HG03432 (cell line): ENCODE results near the gene KNL1.
A peak's percentile ranks its signal among the peaks of the same experiment; 100 is the strongest.
"Not testable (repeated sequence)": the region's sequence is repeated elsewhere in the genome, so short reads cannot be mapped to it uniquely, and the experiment has no call there.

Experiments
- ATAC-seq: cut with Tn5 transposase; IDR thresholded peaks from one replicate; pipeline ENCODE4 v1.9.1; 2021; ENCODE audit warnings: mild to moderate bottlenecking, moderate library complexity; ENCODE audit not compliant: unreplicated experiment

Gene KNL1

DNA sequence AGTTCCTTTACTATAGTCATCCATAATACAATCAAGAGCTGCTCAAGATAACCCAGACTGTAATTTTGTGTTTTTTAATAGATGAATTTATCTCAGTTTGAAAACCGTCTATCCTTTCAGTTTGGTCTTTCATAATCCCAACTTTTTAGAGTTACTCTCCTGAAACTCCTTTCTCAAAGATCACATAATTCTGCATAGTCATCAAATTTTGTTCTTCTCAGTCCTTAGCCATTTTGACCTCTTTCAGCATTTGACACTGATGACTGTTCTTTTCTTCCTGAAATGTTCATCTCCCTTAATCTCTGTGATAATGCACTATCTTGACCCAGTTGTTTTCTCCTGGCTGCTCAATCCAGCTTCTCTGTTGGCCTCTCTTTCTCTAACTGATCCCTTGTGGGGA lies 53.5 kb downstream of the KNL1 start:
- ATAC-seq = no peak

DNA sequence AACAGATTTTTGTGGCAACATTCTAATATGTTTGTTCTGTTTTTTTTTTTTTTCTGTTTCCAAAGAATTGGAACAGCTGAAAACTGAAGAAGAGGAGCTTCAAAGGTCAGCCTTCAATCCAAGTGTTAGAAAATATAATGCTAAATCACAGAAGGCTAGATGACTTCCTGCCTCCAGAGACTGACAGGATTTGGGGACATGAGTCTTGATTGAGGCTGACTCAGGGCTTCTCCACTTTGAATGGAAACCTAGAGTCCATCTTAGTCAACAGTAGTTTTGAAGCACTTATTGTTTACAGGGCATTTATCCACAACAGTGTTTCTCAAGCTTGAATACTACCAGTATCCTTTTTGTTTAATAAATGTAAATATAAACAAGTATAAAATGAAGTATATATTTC lies 56.4 kb downstream of the KNL1 start:
- no peak for ATAC-seq

DNA sequence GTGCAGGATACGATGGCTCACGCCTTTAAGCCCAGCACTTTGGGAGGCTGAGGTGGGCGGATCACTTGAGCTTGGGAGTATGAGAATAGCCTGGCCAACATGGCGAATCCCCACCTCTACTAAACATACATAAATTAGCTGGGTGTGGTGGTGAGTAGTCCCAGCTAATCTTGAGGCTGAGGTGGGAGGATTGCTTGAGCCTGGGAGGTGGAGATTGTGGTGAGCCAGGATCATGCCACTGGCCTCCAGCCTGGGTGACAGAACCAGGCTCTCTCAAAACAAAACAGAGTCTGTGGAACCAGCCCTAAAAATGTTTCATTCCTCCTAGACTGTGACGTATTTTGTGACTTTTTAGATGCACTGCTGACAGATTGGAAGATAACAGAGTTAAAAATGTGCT lies 66.6 kb downstream of the KNL1 start:
- no peak for ATAC-seq

DNA sequence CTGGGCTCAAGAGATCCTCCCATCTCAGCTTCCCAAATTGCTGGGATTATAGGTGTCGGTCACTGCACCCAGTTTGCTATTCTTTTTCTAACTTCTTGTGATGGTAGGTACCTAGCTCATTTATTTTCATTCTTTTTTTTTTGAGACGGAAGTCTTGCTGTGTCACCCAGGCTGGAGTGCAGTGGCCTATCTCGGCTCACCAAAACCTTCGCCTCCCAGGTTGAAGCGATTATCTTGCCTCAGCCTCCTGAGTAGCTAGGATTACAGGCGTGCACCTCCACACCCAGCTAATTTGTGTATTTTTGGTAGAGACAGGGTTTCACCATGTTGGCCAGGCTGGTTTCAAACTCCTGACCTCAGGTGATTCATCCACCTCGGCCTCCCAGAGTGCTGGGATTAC lies 70.9 kb downstream of the KNL1 start:
- no peak for ATAC-seq

DNA sequence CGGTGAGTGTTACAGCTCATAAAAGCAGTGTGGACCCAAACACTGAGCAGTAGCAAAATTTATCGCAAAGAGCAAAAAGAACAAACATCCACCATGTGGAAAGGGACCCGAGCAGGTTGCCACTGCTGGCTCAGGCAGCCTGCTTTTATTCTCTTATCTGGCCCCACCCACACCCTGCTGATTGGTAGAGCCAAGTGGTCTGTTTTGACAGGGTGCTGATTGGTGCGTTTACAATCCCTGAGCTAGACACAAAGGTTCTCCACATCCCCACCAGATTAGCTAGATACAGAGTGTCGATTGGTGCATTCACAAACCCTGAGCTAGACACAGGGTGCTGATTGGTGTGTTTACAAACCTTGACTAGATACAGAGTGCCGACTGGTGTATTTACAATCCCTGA lies 82.2 kb downstream of the KNL1 start:
- ATAC-seq = not testable (repeated sequence)

DNA sequence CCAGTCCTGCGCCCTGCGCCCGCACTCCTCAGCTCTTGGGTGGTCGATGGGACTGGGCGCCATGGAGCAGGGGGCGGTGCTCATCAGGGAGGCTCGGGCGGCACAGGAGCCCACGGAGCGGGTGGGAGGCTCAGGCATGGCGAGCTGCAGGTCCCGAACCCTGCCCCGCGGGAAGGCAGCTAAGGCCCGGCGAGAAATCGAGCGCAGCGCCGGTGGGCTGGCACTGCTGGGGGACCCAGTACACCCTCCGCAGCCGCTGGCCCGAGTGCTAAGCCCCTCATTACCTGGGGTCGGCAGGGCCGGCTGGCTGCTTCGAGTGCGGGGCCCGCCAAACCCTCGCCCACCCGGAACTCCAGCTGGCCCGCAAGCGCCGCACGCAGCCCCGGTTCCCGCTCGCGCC lies 82.9 kb downstream of the KNL1 start:
- ATAC-seq = not testable (repeated sequence)

DNA sequence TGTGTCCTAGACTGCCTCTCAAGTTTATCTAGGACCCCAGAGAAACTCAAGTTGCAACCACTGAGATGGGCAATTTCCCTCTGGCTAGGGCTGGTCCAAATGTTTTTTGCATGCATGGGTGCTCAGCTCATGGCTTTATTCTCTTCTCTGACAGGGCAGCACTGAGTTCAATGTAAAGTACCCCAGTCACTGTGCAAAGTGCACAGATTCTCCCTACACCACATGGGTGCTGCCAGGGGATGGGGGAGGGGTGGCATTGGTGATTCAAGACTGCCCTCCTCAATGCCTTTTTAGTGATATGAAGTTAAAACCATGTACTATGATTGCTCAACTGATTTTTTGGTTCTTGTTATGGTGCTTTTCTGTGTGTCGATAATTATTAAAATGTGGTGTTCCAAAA lies 86.1 kb downstream of the KNL1 start:
- no peak for ATAC-seq

DNA sequence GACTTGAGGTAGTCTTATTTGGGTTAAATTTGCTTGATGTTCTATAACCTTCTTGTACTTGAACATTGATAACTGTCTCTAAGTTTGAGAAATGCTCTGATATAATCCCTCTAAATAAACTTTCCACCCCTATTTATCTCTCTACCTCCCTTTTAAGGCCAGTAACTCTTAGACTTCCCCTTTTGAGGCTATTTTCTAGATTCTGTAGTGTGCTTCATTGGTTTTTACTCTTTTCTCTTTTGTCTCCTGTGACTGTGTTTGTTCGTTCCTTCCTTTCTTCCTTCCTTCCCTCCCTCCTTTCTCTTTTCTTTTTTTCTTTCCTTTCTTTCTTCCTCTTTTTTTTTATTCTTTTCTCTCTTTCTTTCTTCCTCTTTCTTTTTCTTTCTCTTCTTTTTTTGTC lies 86.9 kb downstream of the KNL1 start:
- ATAC-seq = not testable (repeated sequence)

DNA sequence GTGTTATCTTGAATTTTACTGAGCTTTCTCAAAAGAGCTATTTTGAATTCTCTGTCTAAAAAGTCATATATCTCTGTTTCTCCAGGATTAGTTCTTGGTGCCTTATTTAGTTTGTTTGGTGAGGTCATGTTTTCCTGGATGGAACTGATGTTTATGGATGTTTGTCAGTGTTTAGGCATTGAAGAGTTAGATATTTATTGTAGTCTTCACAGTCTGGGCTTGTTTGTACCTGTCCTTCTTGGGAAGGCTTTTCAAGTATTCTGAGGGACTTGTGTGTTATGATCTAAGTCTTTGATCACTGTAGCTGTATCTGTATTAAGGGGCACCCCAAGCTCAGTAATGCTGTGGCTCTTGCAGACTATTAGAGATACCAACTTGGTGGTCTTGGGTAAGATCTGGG lies 90.3 kb downstream of the KNL1 start:
- no peak for ATAC-seq

DNA sequence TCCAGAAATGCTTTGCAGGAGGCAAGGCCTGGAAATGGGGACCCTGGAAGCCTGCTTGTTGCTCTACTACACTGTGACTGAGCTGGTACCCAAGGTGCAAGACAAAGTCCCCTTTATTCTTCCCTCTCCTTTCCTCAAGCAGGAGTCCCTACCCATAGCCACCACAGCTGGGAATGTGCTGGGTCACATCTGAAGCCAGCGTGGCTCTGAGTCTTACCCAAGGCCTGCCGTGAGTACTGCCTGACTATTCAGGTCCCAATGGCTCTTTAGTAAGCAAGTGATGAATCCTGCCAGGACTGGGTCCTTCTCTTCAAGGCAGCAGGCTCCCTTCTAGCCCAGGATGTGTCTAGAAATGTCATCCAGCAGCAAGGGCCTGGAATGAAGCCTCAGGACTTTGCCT lies 91.3 kb downstream of the KNL1 start:
- ATAC-seq = no peak

DNA sequence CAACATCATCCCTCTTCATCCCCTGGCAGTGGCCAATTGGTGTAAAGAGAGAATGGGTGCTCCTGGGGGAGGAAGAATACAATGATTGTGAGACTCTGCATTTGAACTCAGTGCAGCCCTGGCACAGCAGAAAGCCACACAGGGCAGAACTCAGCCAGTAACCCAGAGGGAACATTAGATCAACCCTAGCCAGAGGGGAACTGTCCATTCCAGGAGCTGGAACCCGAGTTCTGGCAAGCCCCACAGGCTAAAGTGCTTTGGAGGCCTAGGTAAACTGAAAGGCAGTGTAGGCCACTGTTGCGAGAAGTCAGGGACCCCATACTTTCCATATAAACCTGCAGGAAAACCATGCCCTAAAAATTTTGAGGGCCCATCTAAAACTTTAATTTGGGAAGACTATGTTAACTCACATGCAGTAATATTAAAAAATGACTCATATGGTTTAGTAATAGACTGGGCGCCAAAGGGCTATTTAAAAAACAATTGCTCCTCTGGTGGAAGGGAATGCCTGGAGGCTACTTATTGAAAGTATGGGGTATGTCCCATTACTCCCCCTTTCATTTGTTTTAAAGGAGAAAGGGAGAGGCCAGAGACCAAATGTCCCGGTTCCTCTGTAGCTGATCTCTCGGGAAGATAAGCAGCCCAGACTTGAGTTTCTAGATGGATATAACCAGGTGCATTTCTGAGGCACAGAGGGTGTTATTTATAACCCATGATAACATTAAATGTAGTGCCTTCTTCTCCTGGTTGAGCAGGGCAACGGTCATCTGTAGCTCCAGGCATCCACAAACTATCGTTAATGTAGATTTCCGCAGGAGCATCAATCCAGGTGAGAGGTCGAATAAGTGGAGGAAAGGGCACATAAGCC lies 95.1 kb downstream of the KNL1 start:
- ATAC-seq = no peak

DNA sequence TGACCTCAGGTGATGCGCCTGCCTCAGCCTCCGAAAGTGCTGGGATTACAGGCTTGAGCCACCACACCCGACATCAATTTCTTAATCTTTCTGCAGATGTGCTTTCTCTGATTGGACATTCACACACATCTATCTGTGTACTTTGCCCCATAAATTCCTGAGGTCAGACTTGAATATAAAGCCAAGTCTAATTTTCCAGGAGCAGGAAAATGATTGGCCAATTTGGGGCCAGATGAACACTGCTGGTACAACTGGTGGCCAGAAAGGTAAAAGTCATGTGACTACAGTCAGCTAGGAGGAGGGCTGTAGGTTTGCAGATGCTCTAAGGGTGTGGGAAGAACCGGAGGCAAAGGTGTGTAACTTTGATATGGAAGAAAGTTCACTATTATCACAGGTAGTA lies 97.7 kb downstream of the KNL1 start:
- no peak for ATAC-seq

DNA sequence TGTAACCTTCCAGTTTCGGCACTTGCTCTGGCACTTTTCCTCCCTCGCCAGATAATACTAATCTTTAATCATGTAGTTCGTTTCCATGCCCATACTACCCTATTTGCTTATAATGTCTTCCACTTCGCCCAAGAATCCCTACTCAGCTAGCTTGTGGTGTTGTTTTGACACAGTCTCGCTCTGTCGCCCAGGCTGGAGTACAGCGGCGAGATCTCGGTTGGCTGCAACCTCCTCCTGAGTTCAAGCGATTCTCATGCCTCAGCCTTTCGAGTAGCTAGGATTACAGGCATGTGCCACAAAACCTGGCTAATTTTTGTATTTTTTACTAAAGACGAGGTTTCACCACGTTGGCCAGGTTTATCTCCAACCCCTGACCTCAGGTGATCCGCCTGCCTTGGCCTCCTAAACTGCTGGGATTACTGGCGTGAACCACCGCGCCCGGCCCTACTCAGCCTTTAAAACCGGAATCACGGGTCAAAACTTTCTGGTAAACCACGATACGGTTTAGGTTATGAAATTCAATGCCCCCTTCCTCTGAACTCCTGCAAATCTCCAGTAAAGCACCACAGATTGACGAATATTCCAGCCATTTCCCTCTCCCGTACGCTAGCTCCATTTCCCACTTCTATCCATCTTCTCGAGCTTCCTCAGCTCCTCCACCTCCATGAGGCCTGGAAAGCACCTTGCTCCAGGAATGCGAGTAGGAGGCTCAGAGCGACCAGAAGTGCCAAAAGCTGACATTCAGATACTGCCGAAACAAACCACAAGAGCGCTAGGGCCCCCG lies 100.0 kb downstream of the KNL1 start:
- peak; percentile 7 for ATAC-seq

DNA sequence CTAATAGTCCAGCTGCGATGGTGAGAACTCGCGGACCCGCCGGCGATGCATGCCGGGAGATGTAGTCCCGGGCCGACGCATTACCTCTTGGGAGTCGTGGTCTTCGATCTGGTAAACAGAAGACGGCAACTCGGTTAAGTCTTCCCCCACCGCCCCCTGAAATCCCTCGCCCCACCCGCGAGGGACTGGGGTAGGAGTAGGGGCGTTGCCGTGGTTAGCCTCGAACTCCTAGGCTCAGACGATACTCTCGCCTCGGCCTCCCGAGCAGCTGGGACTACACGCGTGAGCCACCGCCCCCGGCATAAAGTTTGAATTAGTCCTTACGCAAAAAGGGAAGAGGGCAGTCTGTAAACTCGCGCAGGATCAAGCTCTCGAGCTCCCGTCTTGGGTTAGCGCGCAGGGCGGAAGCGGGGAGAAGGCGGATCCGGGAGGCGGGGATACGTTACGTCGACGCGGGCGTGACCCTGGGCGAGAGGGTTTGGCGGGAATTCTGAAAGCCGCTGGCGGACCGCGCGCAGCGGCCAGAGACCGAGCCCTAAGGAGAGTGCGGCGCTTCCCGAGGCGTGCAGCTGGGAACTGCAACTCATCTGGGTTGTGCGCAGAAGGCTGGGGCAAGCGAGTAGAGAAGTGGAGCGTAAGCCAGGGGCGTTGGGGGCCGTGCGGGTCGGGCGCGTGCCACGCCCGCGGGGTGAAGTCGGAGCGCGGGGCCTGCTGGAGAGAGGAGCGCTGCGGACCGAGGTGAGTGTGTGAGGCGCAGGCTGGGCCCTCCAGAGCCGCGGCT lies 100.8 kb downstream of the KNL1 start, which contains the start of gene RAD51:
Gene RAD51, plus strand, starts transcription at position 487 of the 781 bp plus-strand sequence. CDS start 3,585 bp downstream, outside the sequence.
- peak; percentile 89 for ATAC-seq

DNA sequence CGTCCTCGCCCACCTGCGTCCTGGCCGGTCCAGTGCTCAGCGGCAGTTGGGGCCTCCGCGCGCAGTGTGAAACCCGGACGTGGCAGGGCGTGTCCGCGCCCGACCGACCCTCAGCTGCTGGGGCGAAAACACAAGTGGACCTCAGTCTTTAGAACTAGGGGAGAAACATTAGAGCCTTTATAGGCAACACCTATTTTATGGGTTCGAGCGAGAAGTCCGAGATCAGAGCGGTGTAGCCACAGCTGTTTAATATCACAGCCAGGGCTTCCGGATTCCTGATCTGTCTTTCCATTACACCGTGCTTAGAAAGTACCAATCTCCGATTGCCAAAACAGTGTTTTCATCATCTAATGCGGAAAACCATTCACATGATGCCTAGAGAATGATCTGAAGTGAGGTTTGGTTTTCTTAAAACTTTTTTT lies 101.4 kb downstream of the KNL1 start:
- ATAC-seq = peak; percentile 32

DNA sequence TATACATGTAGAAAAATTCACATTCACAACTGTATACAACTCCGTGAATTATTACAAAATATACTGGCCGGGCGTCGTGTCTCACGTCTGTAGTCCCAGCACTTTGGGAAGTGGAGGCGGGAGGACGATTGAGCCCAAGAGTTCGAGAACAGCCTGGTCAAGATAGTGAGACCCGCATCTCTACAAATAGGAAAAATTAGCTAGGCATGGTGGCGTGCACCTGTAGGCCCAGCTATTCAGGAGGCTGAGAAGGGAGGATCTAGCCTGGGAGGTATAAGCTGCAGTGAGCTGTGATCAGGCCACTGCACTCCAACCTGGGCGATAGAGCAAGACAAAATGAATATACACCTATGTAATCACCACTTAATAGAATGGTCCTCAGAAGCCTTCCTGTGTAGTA lies 102.2 kb downstream of the KNL1 start:
- no peak for ATAC-seq

DNA sequence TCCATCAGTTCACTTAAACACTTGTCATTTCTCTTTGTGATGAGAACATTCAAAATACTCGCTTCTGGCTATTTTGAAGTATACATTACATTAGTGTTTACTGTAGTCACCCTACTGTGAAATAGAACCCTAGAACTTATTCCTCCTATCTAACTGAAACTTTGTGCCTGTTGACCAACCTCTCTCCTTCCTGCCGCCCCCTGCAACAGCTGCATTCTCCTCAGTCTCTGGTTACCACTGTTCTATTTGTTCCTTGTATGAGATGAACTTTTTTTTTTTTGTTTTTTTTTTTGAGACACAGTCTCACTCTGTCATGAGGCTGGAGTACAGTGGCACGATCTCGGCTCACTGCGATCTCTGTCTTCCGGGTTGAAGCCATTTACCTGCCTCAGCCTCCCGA lies 103.9 kb downstream of the KNL1 start:
- no peak for ATAC-seq

DNA sequence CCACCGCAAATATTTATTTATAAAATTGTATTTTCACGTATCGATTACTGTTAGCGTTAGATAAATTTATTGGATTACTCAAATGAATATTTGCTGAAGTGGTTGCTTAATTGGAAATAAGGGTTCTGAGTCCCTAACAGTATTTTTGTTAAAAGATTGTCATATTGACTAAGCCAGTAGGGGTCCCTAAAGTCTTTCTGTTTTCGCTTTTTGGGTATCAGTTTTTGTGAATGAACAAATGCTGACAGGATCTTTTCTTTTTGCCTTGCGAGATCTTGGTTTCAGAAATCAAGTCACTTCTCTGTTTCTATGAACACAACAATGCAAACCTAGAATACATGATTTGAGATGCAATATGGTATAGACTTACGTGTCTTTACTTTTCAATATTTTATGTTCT lies 108.0 kb downstream of the KNL1 start:
- ATAC-seq = no peak

DNA sequence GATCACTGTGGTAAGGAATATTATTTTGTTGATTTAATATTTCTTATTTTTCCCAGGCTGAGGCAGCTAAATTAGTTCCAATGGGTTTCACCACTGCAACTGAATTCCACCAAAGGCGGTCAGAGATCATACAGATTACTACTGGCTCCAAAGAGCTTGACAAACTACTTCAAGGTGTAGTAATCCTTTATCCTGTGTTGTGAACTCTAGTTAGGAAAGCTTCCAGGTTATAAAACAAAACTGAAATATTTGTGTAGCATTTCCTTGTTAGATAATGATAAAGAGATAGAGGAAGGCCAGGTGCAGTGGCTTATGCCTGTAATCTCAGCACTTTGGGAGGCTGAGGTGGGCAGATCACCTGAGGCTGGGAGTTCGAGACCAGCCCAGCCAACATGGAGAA lies 112.1 kb downstream of the KNL1 start:
- ATAC-seq = no peak
